ENCODE data around the gene ADGRV1.

DNA sequence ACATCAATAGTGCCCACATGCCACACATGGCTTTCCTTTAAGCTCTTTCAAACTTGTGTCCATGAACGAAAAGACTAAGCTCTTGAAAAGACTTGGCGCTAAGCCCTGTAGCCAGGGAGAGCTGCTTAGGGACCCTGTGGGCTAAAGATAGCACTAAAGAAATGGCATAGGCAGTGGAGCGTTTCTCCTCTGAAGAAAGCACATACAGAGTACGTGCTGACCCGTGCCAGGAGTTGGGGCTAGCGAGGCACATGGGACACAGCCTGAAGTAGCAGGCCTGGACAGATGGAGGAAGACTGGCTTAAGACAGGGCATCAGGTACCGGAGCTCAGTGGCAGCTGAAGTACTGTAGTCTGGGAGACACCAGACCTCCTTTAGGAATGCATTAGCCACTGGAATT lies 39.7 kb downstream of the ADGRV1 start:
- TF ChIP-seq, protein P1, sequence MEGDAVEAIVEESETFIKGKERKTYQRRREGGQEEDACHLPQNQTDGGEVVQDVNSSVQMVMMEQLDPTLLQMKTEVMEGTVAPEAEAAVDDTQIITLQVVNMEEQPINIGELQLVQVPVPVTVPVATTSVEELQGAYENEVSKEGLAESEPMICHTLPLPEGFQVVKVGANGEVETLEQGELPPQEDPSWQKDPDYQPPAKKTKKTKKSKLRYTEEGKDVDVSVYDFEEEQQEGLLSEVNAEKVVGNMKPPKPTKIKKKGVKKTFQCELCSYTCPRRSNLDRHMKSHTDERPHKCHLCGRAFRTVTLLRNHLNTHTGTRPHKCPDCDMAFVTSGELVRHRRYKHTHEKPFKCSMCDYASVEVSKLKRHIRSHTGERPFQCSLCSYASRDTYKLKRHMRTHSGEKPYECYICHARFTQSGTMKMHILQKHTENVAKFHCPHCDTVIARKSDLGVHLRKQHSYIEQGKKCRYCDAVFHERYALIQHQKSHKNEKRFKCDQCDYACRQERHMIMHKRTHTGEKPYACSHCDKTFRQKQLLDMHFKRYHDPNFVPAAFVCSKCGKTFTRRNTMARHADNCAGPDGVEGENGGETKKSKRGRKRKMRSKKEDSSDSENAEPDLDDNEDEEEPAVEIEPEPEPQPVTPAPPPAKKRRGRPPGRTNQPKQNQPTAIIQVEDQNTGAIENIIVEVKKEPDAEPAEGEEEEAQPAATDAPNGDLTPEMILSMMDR (IDR thresholded peaks at IDR 0.05), result no peak
- TF ChIP-seq POLR2A (IDR thresholded peaks at IDR 0.05), result no peak
